GM21360 (cell line): Measurements from ENCODE around the gene PTPRK.

Experiments
- ATAC-seq: cut with Tn5 transposase; IDR thresholded peaks from one replicate; pipeline ENCODE4 v1.9.1; 2021; ENCODE audit warnings: mild to moderate bottlenecking, moderate library complexity; ENCODE audit not compliant: unreplicated experiment

Gene PTPRK

GRCh38 chr6:128520436-128521281, at the start of gene PTPRK:
PTPRK (minus strand) TSS chr6:128520599; CDS start chr6:128520358, 241 bp downstream.
- ATAC-seq: peak; percentile 97

- ATAC-seq: no peak
These were observed 46.6 kb upstream of the PTPRK start for GRCh38 chr6:128567029-128567428.

DNA sequence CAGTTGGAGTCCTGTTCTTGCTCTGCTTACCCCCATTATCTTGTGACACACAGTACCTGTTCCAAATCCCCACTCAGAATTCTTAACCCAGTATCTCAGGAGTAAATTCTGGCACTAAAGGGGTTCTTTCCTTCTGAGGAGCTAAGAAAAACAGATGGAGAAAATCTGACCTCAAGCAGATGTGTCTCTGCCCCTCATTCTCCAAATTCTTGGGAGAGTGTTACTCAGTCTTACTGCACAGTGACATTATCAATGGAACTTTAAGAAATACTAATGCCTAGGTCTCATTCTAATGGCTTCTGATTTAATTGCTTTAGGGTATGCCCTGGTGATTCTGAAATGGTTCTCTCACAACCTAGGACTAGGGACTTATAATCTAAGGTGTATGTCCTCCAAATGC, 40.6 kb upstream of the PTPRK start:
- ATAC-seq: no peak

GRCh38 chr6:128558924-128559323, 38.5 kb upstream of the PTPRK start:
- no peak for ATAC-seq

- no peak for ATAC-seq
These were observed 37.6 kb upstream of the PTPRK start for GRCh38 chr6:128558021-128558420.

DNA sequence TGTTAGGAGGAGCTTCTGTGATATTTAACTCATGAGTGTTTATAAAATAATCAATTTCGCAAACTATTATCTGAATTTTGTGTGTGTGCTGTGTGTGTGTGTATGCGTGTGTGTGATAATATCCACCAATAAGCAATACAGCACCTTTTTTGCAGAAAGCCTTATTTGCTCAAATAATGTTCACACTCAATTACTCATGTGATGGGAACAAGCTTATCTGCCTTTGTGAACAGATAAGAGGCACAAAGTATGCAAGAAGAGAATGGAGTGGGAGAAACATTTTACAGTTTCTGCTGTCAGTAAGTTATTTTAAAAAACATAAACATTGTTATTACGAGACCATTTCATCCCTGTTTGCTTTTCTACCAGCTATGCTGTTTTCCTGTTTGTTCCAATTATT, 36.7 kb upstream of the PTPRK start:
- ATAC-seq: no peak

DNA sequence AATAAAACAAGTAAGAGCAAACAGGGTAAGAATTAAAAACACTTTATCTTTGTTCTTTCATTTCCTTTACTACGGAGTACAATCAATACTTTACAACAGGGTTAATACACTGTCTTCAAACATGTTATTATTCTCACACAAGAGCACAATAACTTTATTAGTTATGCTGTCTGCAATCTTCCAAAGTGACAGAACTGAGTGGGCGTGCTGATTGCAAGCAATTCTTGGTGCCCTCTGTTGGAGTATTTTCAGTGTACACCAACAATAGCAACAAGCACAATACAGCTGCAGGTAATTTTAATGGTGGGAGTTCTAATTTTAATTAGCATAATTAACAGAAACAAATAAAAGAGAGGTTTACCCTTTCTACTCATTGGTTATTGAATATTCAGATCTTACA, 33.9 kb upstream of the PTPRK start:
- no peak for ATAC-seq

GRCh38 chr6:128541261-128541660, 20.9 kb upstream of the PTPRK start:
- ATAC-seq: no peak

DNA sequence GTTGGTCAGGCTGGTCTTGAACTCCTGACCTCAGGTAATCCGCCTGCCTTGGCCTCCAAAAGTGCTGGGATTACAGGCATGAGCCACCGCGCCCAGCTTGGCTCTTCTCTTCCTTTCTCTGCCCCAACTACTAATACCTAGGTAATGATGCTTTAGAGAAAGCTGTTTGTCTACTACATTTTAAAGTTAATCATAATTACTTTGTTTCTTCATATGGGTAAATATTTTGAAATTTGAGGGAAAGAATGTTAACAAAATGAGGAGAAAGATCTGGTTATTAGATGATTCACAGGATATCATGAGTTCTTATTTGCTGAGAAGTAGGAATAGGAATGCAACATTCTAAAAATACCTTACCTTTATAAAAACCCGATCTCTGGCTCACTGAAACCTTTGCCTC, 18.4 kb upstream of the PTPRK start:
- no peak for ATAC-seq

DNA sequence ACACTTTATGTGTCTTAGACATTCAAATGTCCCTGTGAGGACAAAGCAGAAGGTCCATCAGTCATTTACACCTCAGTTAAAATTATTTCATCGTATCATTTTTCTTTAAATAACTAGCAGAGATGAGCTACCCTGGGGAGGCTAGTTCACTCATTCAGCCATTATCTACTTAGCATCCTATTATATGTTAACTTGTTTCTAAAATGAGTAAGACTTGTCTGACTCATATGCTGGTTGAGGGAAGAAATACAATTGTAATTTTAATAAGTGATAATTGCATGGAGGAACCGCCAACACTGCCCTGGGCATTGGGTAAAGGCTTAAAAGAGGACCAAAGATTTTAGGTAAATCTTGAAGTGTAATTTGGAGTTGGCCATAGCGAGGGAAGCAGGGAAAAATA, 12.4 kb upstream of the PTPRK start:
- ATAC-seq: no peak

- ATAC-seq: no peak
These were observed 11.7 kb upstream of the PTPRK start for GRCh38 chr6:128532136-128532535.

- ATAC-seq: no peak
These were observed 11.3 kb upstream of the PTPRK start for GRCh38 chr6:128531696-128532095.

- no peak for ATAC-seq
These were observed 7.8 kb upstream of the PTPRK start for GRCh38 chr6:128528241-128528640.

- ATAC-seq: no peak
These were observed 7.0 kb upstream of the PTPRK start for GRCh38 chr6:128527375-128527774.

DNA sequence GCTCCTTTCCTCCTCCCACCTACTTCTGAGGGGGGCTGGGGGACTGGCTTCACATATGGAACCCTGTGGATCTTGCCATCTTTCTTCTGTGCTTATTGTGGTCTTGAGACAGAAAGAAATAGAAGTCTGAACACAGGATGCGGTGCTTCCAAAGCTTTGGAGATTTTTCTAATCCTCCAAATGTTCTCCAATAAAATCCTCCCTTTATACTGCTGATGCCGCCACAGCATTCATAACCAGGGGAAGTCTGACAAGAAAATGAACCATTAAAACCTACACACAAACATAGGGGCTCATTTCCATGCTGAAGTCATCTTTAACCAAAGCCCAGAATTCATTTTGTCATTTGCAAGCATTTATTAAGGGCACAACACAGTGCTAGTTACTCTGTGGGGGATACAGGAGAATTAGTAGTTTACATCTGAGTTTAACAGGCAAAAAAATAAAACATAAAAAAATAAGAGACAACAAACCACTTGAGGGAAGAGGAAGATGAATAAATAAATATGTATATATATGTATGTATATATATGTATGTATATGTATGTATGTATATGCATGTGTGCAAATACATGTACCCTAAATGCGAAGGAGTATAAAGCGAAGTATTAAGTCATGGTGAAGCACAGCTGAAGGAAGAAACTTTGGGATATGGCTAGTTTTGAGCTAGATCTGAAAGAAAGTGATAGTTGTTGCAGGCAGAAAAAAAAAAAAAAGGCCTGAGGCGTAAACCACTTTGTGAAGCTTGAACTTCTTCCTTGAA, 5.9 kb upstream of the PTPRK start:
- no peak for ATAC-seq

DNA sequence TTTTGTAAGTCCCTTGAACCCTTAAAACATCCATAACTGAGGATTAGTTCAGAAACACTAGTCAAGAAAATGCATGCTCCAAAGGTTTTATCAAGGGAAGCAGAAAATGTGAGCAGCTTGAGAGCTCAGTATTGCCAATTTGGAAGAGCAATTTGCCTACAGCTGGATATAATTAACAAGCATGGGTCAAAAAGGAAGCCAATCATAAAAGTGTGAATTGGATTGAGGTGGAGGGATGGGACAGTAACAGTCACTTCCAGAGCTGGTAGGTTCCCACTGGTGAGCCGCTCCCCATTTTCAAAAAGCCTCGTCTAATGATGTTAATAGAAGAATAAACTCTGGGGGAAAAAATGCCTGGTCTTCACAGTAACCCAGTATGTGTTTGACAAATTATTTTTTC, 5.0 kb upstream of the PTPRK start:
- ATAC-seq: no peak

- ATAC-seq: no peak
These were observed 858 bp upstream of the PTPRK start for GRCh38 chr6:128521282-128521632.

DNA sequence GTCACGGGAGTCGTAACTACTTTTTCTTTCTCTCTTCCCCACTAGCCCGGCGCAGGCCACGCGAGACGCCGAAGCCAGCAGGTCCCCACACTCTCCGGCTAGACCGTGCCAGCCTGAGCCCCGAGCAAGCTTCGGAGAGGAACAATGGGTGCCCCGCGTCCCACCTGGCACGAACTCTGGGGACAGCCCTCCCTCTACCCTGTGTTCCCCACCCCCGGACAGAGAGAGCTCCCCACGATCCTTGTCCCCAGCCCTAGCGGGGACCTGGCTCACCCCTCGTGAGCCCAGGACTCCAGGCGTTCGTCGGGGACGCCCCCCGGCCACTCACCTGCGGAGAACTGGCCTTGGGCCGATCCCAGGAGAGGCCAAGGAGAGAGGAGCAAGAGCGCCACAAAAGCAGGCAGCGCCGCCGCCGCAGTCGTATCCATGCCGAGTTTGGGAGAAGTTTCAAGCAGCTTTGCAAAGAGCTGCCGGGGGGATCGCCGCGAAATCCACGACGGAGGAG, 416 bp downstream of the PTPRK start:
- ATAC-seq: peak; percentile 17

GRCh38 chr6:128519132-128519930, 1.1 kb downstream of the PTPRK start:
- no peak for ATAC-seq

DNA sequence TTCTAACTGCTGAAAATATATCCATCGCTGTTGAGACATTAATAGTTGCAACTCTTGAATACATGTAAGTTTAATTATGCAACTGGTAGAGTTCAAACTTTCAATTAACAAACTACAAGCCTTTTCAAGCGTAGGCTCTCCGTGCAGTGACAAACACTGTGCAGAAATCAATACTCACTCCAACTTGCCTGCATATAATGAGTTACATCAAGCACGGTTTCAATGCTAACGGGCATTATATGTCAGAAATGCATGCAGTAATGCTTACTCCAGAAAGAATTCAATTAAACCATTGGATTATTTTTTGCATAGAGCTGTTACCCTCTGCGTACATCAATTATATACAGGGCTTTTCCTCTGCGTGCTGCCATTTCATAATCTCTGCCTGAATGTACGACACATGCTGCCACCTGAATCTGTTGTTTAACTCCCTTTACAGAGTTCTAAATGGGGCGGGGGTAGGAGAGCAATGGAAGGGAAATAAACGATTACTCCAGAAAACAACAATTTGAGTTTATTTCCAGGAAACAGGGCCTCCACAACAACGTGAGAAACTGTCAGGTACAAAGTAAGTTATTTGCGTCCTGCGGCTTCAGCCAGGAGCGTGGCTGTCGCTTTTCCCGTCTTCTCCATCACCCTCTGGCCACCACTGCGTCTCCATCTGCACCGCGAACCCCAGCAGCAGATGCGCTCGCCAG, 1.8 kb downstream of the PTPRK start:
- no peak for ATAC-seq

- no peak for ATAC-seq
These were observed 3.3 kb downstream of the PTPRK start for GRCh38 chr6:128517124-128517523.
